GM12874 (cell line): ENCODE results near the gene TNNI2.

Experiments
- CTCF ChIP-seq: IDR thresholded peaks from 2 replicates; pipeline ENCODE4 v1.5.1; 2011; ENCODE audit warnings: low read depth, mild to moderate bottlenecking, control low read depth, low read length, moderate library complexity; ENCODE audit not compliant: insufficient read depth

TNNI2 gene

GRCh38 chr11:1869427-1870325, 30.9 kb downstream of the TNNI2 start:
- no peak for TF ChIP-seq CTCF

DNA sequence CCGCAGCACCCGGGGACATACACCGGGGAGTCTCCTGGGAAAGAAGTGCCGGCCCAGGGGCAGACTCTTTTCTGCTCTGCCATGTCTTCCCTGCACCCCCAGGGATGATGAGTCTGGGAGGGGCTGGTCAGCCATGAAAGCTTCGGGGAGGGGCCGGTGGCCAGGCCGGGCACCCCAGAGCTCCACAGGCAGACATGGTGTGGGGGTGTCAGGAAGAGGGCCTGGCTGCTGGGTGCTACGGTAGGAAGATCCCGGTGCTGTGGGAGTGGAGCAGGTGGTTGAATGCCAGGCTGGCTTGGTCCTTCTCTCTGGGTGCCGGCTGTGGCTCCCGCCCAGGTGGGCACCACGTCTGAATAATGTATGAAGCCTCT, 31.5 kb downstream of the TNNI2 start:
- TF ChIP-seq CTCF, result no peak

DNA sequence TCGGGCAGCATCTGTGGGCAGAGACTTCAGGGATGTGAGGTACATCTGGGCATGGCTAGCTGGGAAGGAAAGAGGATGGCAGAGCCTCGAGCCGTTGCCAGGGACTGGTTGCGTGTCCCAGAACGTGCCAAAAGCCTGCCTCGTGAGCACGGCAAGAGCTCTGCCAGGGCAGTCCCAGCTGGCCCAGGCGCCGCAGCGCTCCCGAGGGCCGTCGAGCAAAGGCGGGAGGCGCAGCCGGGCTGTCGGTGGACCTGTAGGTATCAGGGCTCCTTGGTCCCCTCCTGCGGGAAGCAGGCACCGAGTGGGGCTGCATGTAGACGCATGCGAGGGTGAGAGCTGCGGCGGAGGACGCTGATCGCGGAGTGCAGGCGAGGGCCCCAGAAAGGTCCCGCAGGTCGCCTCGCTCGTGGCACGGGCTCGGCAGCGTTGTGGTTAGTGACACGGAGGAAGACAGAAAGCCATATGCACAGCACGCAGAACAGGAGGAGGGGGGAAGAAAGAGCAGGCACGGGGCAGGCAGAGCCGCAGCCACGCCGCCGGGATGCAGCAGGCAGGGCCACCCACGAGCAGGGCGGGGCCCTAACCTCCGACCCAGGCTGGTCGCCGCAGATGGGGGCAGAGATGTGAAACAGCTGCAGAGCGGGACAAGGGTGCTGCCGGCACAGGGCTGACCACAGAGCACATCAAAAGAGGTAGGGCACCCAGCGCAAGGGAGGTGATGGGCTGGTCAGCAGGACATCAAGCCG, 32.1 kb downstream of the TNNI2 start:
- TF ChIP-seq CTCF, result no peak

GRCh38 chr11:1871531-1871930, 32.8 kb downstream of the TNNI2 start:
- TF ChIP-seq CTCF, result no peak

DNA sequence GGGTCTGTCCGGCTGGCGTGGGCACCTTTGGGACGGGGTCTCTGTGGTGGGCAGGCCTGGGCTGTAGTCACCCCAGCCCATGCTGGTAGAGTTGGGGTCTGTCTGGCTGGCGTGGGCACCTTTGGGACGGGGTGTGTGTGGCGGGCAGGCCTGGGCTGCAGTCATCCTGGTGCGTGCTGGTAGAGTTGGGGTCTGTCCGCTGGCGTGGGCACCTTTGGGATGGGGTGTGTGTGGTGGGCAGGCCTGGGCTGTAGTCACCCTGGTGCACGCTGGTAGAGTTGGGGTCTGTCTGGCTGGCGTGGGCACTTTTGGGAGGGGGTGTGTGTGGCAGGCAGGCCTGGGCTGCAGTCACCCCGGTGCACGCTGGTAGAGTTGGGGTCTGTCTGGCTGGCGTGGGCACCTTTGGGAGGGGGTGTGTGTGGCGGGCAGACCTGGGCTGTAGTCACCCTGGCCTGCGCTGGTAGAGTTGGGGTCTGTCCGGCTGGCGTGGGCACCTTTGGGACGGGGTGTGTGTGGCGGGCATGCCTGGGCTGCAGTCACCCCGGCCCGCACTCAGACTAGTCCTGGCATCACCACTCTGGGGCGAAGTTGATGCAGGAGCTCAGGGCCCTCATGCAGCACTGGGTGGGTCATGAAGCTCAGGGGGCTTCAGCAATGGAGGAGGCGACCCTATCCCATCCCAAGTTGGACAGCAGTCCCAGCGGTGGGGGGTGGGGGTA, 33.6 kb downstream of the TNNI2 start:
- no peak for TF ChIP-seq CTCF

- no peak for TF ChIP-seq CTCF
Observed at GRCh38 chr11:1873048-1873812, 34.4 kb downstream of the TNNI2 start.
